Endothelial cell of umbilical vein (primary cell): ENCODE results near the gene PCDHGA4. TPM values are rescaled to one million over a fixed set of nuclear protein-coding genes. Genes with fewer than 3 reads are reported as not detected.
A peak's percentile ranks its signal among the peaks of the same experiment; 100 is the strongest.

Experiments
- BruUV-seq: library from RNA; stranded (reverse); fragments of 400-500 nt; replicated peaks from 2 replicates; lab custom pipeline; 2021; lab: Mats Ljungman, UMichigan
- CTCF ChIA-PET: fragments of 300-600, 350-600 bp; sonication (Branson Sonifier 250); formaldehyde crosslinking; loops from one replicate; lab custom pipeline; 2021; ENCODE audit warnings: antibody characterized with exemption, inconsistent platforms; lab: Charles Lee
- POLR2A ChIA-PET: fragments of 300-600, 350-600 bp; sonication (Branson Sonifier 250); formaldehyde crosslinking; loops from one replicate; lab custom pipeline; 2021; ENCODE audit warnings: antibody characterized with exemption, inconsistent platforms; lab: Charles Lee
- DNase-seq: peaks from one replicate; pipeline ENCODE4 v3.0.0-alpha.2; 2011; ENCODE audit warnings: low read depth, low spot score
- FAIRE-seq: peaks from 2 replicates; lab custom pipeline; 2011; peaks lifted over from hg19 to GRCh38; lab: Jason Lieb, UNC
- H2AFZ ChIP-seq: 2 replicates; pipeline ENCODE4 v1.6.0; 2012; ENCODE audit warnings: low read depth, low read length, control low read depth, inconsistent platforms
- H3K27ac ChIP-seq: 2 replicates; pipeline ENCODE4 v1.5.1; 2011; ENCODE audit warnings: low read depth, mild to moderate bottlenecking, control low read depth, low read length, moderate library complexity; ENCODE audit not compliant: insufficient read depth
- H3K27me3 ChIP-seq, 2 experiments: 2 replicates each; pipeline versions ENCODE4 v1.6.0 to v1.6.1; 2011; ENCODE audit warnings: low read length in 2 of 2, mixed read lengths in 1 of 2; ENCODE audit not compliant: control insufficient read depth in 2 of 2, insufficient read depth in 2 of 2
- H3K36me3 ChIP-seq, 2 experiments: 2 replicates in 1 of 2; 3 replicates in 1 of 2; pipeline ENCODE4 v1.5.1; 2011; ENCODE audit warnings: low read length in 2 of 2, mild to moderate bottlenecking in 1 of 2, moderate library complexity in 1 of 2; ENCODE audit not compliant: control insufficient read depth in 2 of 2, insufficient read depth in 2 of 2; ENCODE audit errors: extremely low read depth in 1 of 2
- H3K4me1 ChIP-seq: 3 replicates; pipeline ENCODE4 v1.5.1; 2011; ENCODE audit warnings: mild to moderate bottlenecking, low read length; ENCODE audit not compliant: control insufficient read depth, insufficient read depth; ENCODE audit errors: extremely low read depth
- H3K4me2 ChIP-seq: 2 replicates; pipeline ENCODE4 v1.6.1; 2011; ENCODE audit warnings: low read length, control low read depth, mixed read lengths; ENCODE audit not compliant: insufficient read depth
- H3K4me3 ChIP-seq, 3 experiments: fragments of 200-600 bp in 1 of 3; sonication (generic), shearing (Covaris generic) in 1 of 3; replicated peaks in 1 of 3; 2 replicates each; pipeline ENCODE4 v1.5.1; 2011 to 2016; ENCODE audit warnings: control low read depth in 3 of 3, low read length in 3 of 3, mild to moderate bottlenecking in 2 of 3, inconsistent platforms in 1 of 3, low read depth in 1 of 3, moderate library complexity in 1 of 3; ENCODE audit not compliant: insufficient read depth in 1 of 3
- H3K79me2 ChIP-seq: 2 replicates; pipeline ENCODE4 v1.6.0; 2012; ENCODE audit warnings: low read length, inconsistent platforms; ENCODE audit not compliant: control insufficient read depth, insufficient read depth
- H3K9ac ChIP-seq: replicated peaks from 2 replicates; pipeline ENCODE3; 2011; ENCODE audit warnings: low read length, control low read depth; ENCODE audit not compliant: insufficient read depth; ENCODE audit errors: extremely low read depth
- H3K9me1 ChIP-seq: replicated peaks from 3 replicates; pipeline ENCODE4 v1.6.0; 2011; ENCODE audit warnings: mild to moderate bottlenecking, low read length; ENCODE audit not compliant: control insufficient read depth, insufficient read depth; ENCODE audit errors: extremely low read depth
- H3K9me3 ChIP-seq: replicated peaks from 2 replicates; pipeline ENCODE4 v1.5.1; 2012; ENCODE audit warnings: low read length, inconsistent platforms; ENCODE audit not compliant: control insufficient read depth, insufficient read depth
- H4K20me1 ChIP-seq: replicated peaks from 2 replicates; pipeline ENCODE3; 2011; ENCODE audit warnings: mild to moderate bottlenecking, low read length; ENCODE audit not compliant: control insufficient read depth, insufficient read depth; ENCODE audit errors: extremely low read depth
- CTCF ChIP-seq, 2 donors: IDR thresholded peaks; 1 replicate in 1 of 2; 2 replicates in 1 of 2; pipeline ENCODE4 v1.5.1; 2011; ENCODE audit warnings: low read length in 2 of 2, mild to moderate bottlenecking in 2 of 2, moderate library complexity in 2 of 2, control low read depth in 1 of 2, inconsistent platforms in 1 of 2, low read depth in 1 of 2; ENCODE audit not compliant: insufficient read depth in 1 of 2; ENCODE audit errors: extremely low read depth in 1 of 2
- EZH2 ChIP-seq: IDR thresholded peaks from 2 replicates; pipeline ENCODE4 v1.6.1; 2012; ENCODE audit warnings: borderline replicate concordance, low read depth, mild to moderate bottlenecking, moderate library complexity, low read length, inconsistent platforms; ENCODE audit not compliant: severe bottlenecking
- FOS ChIP-seq: IDR thresholded peaks from 2 replicates; pipeline ENCODE4 v1.6.1; 2011; ENCODE audit warnings: mild to moderate bottlenecking, low read length, moderate library complexity, borderline replicate concordance; ENCODE audit not compliant: insufficient read depth
- GATA2 ChIP-seq: IDR thresholded peaks from 2 replicates; pipeline ENCODE4 v1.7.0; 2011; ENCODE audit warnings: low read depth, mild to moderate bottlenecking, moderate library complexity, mixed read lengths, low read length; ENCODE audit not compliant: insufficient read length, insufficient read depth
- POLR2A ChIP-seq: IDR thresholded peaks from 2 replicates; pipeline ENCODE4 v1.6.1; 2012; ENCODE audit warnings: low read depth, mild to moderate bottlenecking, control low read depth, low read length
- dilution Hi-C: fragments of 300-500 bp; cut with MboI; formaldehyde crosslinking; loops from one replicate; pipeline ENCODE4 v1.15.0; 2019; ENCODE audit warnings: low sequenced_read_pairs; ENCODE audit not compliant: extremely low pct_ligation_motif_present
- intact Hi-C: fragments of 100-400 bp; cut with micrococcal nuclease; formaldehyde crosslinking; loops from one replicate; pipeline ENCODE4 v1.10.0; 2022
- polyA plus RNA-seq, 4 experiments: library from polyadenylated mRNA; depleted of rRNA in 3 of 4; stranded (reverse) in 3 of 4; unstranded in 1 of 4; fragments of >200 nt; gene quantifications; 2 replicates each; pipeline versions ENCODE4 v1.2.1 to v1.2.3, GENCODE V29; 2011 to 2012; ENCODE audit warnings: missing spikeins in 1 of 4
- total RNA-seq: library from RNA; stranded (reverse); gene quantifications from 2 replicates; pipeline ENCODE4 v1.2.3, GENCODE V29; 2021

PCDHGA4 gene
- total and polyA plus RNA-seq, 2 donors (not counting 3 experiments of a cell fraction or from before 2014, with no cell fraction given): 2.6 to 3.0 TPM

DNA sequence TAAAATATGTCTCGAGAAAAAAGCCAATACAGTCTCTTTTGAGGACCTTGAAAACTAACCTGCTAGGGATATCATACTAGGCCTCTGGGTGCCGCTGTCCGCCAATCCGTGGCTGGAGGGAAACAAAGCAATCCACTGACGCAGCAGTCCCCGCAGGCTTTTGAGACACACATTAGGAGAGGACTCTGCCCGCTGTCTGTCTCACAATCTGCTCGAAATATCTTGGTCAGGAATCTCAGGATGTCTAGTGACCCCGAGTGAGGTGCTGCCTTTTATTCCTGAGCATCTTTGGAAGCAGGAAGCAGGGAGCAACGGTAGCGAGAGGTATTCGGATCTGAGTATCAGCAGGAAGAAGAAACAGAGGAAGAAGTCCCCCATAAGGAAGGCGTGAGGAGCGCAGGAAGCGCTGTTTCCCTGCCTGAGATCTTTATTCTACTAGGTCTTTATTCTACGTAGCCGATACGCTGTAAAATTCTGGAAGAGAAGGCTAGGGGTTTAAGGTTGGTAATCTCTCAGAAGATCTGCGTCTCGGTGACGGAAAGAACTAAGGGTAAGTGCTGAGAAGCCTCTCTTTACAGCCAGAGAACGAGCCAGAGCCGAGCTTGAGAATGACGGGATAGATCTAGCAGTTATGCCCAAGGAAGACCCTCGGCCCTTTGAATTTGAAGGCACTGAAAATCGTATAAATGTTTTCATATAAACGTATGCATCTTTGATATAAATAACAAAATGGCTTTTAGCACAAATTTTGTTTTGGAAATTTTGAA, 28.6 kb upstream of the PCDHGA4 start:
- peak; percentile 88 for FAIRE-seq
- dilution Hi-C loops: no loop called here
- Histone ChIP-seq H2AFZ (peak overlapping the region; percentile 92), H3K27ac (no peak overlapping the region), H3K4me2 (peak overlapping the region; percentile 92), H3K4me1 (no peaks in the 10 kb centered on the region), H3K9me1 (no peaks in the 10 kb centered on the region), H3K36me3 (no peaks in the 10 kb centered on the region), H3K4me3 (peak overlapping the region; percentile 27 to 74 (median 50)), H3K27me3 (peaks cover 14 to 31% of the 10 kb centered on the region in 2 experiments), H4K20me1 (no peaks in the 10 kb centered on the region), H3K9me3 (no peaks in the 10 kb centered on the region), H3K9ac (peak overlapping the region; percentile 69), H3K79me2 (no peaks in the 10 kb centered on the region)
- TF ChIP-seq POLR2A (no peak), CTCF (IDR thresholded peaks at IDR 0.05; ENCODE audit: extremely low read depth in 1 of 2, insufficient read depth in 1 of 2, low read depth in 1 of 2, low read length in 2 of 2) (peak; percentile 65 to 70)
- intact Hi-C loops: loop anchor here (1.0 kb wide), 1 partner anchor 238 kb away; no protein-coding TSS in a partner anchor
- TSS peak; percentile 57 for BruUV-seq
- CTCF ChIA-PET: interaction anchor here (1.0 to 2.9 kb wide), 8 partner anchors 9 to 241 kb away, joined by 3 to 17 read pairs (median 4); partner anchors contain the start of genes PCDHGA12 and PCDHGA3
- DNase-seq: peak; percentile 77
- POLR2A ChIA-PET: no interaction called here

GRCh38 chr5:141328231-141328630, 26.6 kb upstream of the PCDHGA4 start:
- Histone ChIP-seq H3K9me3 (no peaks in the 10 kb centered on the region), H2AFZ (no peak overlapping the region), H3K4me3 (no peak overlapping the region), H3K79me2 (no peaks in the 10 kb centered on the region), H3K4me2 (no peak overlapping the region), H3K9ac (no peak overlapping the region), H3K27me3 (peaks cover 20 to 44% of the 10 kb centered on the region in 2 experiments), H3K36me3 (no peaks in the 10 kb centered on the region), H3K27ac (no peak overlapping the region), H3K4me1 (no peaks in the 10 kb centered on the region), H3K9me1 (no peaks in the 10 kb centered on the region), H4K20me1 (no peaks in the 10 kb centered on the region)
- no peak for FAIRE-seq
- dilution Hi-C loops: no loop called here
- POLR2A ChIA-PET: no interaction called here
- DNase-seq: no peak
- CTCF ChIA-PET: interaction anchor here (1.0 to 3.4 kb wide), 8 partner anchors 9 to 239 kb away, joined by 3 to 33 read pairs (median 5); partner anchors contain the start of genes PCDHGA2, PCDHGA3 and PCDHGB3
- BruUV-seq: no TSS peak
- TF ChIP-seq GATA2 (no peak), EZH2 (no peak), FOS (no peak)
- intact Hi-C loops: no loop called here
